GM18861 (cell line): ENCODE data around the gene PLCB1.

Experiments used
- ATAC-seq: cut with Tn5 transposase; IDR thresholded peaks from one replicate; pipeline ENCODE4 v1.9.1; 2021; ENCODE audit not compliant: unreplicated experiment

PLCB1 gene

GRCh38 chr20:8525017-8525343, 392.9 kb downstream of the PLCB1 start:
- ATAC-seq = no peak

- ATAC-seq = no peak
These were observed 394.5 kb downstream of the PLCB1 start for GRCh38 chr20:8526610-8527009.

GRCh38 chr20:8527998-8528723, 396.1 kb downstream of the PLCB1 start:
- peak; percentile 81 for ATAC-seq

- ATAC-seq = no peak
These were observed 398.0 kb downstream of the PLCB1 start for GRCh38 chr20:8530022-8530421.

GRCh38 chr20:8532169-8532568, 400.1 kb downstream of the PLCB1 start:
- no peak for ATAC-seq

GRCh38 chr20:8534368-8535160, 402.5 kb downstream of the PLCB1 start:
- no peak for ATAC-seq

- no peak for ATAC-seq
These were observed 403.6 kb downstream of the PLCB1 start for GRCh38 chr20:8535403-8536261.

- no peak for ATAC-seq
These were observed 404.2 kb downstream of the PLCB1 start for GRCh38 chr20:8536262-8536618.

- no peak for ATAC-seq
These were observed 408.4 kb downstream of the PLCB1 start for GRCh38 chr20:8540466-8540865.

- ATAC-seq = no peak
These were observed 410.0 kb downstream of the PLCB1 start for GRCh38 chr20:8542110-8542486.

- no peak for ATAC-seq
These were observed 413.1 kb downstream of the PLCB1 start for GRCh38 chr20:8545212-8545611.

GRCh38 chr20:8547035-8547650, 415.1 kb downstream of the PLCB1 start:
- no peak for ATAC-seq

- ATAC-seq = no peak
These were observed 416.0 kb downstream of the PLCB1 start for GRCh38 chr20:8547968-8548588.

GRCh38 chr20:8549192-8549591, 417.1 kb downstream of the PLCB1 start:
- no peak for ATAC-seq

GRCh38 chr20:8557711-8558110, 425.6 kb downstream of the PLCB1 start:
- no peak for ATAC-seq

- no peak for ATAC-seq
These were observed 430.3 kb downstream of the PLCB1 start for GRCh38 chr20:8562356-8562755.

- ATAC-seq = no peak
These were observed 436.0 kb downstream of the PLCB1 start for GRCh38 chr20:8568075-8568474.

- no peak for ATAC-seq
These were observed 437.7 kb downstream of the PLCB1 start for GRCh38 chr20:8569766-8570165.

GRCh38 chr20:8571611-8572010, 439.5 kb downstream of the PLCB1 start:
- no peak for ATAC-seq

GRCh38 chr20:8573686-8574085, 441.6 kb downstream of the PLCB1 start:
- no peak for ATAC-seq

- ATAC-seq = no peak
These were observed 443.0 kb downstream of the PLCB1 start for GRCh38 chr20:8575114-8575513.
